ENCODE measurements around the gene MARCHF3. TPM values are rescaled to one million over a fixed set of nuclear protein-coding genes. Genes with fewer than 3 reads are reported as not detected.

Gene MARCHF3
- total and polyA plus RNA-seq, 12 donors: 4.8 to 76.2 (median 45.9) TPM

DNA sequence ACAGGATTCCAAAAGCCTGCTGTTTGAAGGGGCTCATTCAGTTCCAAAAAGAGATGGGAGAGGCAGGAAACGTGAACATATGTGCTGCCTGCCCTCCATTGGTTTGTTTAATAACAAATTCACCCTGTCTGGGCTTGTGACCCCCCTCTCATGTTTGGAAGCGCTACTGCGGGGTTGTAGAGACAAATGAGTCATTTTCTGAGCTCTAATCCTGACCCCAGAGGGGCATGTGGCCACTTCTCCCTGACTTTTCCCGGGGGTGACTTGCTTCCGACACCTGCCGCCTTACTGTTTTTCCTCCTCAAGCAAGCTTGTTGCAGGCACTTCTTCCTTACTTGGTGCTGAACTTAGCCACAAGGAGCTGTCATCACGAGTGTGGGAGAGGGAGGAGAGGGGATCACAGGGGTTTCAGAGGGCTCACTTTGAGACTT lies 177.5 kb downstream of the MARCHF3 start:
- Histone ChIP-seq H3K4me3 (no peak overlapping the region), H3K4me1 (peaks cover 0 to 60% (median 32%) of the 10 kb centered on the region in 9 donors), H3K27me3 (no peaks in the 10 kb centered on the region), H3K36me3 (no peaks in the 10 kb centered on the region), H3K9me3 (no peaks in the 10 kb centered on the region), H3K27ac (peak overlapping the region in 7 of 10 donors; percentile 49 to 81 (median 65))
- ATAC-seq (no peak), DNase-seq (no peak)
- WGBS, 2 donors: 59 to 66% methylated on average over 7 of the region's 7 CpGs
- intact Hi-C loops (cut with DNase I): loop anchor here in 4 of 10 donors (10.0 kb wide), 2 partner anchors 182 to 192 kb away; partner anchors contain the start of gene MARCHF3 (in 3 of the 4)
- TF ChIP-seq, protein P1, sequence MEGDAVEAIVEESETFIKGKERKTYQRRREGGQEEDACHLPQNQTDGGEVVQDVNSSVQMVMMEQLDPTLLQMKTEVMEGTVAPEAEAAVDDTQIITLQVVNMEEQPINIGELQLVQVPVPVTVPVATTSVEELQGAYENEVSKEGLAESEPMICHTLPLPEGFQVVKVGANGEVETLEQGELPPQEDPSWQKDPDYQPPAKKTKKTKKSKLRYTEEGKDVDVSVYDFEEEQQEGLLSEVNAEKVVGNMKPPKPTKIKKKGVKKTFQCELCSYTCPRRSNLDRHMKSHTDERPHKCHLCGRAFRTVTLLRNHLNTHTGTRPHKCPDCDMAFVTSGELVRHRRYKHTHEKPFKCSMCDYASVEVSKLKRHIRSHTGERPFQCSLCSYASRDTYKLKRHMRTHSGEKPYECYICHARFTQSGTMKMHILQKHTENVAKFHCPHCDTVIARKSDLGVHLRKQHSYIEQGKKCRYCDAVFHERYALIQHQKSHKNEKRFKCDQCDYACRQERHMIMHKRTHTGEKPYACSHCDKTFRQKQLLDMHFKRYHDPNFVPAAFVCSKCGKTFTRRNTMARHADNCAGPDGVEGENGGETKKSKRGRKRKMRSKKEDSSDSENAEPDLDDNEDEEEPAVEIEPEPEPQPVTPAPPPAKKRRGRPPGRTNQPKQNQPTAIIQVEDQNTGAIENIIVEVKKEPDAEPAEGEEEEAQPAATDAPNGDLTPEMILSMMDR (IDR thresholded peaks at IDR 0.05): no peak

DNA sequence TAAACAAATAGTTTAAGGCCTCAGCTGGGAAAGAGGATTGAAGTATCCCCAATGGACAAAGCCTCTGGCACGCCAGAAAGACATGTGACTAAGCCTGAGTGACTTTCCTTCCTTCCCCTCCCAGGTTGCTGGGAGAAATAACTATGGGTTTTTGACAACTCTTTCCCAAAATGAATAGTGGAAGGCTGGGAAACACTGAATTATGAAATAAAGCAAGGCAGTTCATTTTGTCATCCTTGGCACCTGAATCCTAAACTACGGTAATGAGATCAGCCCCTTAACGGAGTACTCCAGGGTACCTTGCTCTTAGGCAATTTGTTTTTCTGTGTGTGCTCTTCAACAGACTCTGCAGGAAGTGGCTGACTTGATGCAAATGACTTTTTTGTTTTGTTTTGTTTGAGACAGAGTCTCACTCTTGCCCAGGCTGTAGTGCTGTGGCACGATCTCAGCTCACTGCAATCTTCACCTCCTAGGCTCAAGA lies 178.2 kb downstream of the MARCHF3 start:
- ATAC-seq (peak; percentile 40 to 66 (median 56)), DNase-seq (no peak)
- WGBS, 2 donors: 38 to 53% methylated on average over 4 of the region's 4 CpGs
- H3K9me3 ChIP-seq: no peaks in the 10 kb centered on the region
- no peaks in the 10 kb centered on the region for H3K27me3 ChIP-seq
- H3K27ac ChIP-seq: peak overlapping the region in 9 of 10 donors; percentile 16 to 81 (median 64)
- H3K36me3 ChIP-seq: no peaks in the 10 kb centered on the region
- peaks cover 0 to 60% (median 36%) of the 10 kb centered on the region in 9 donors for H3K4me1 ChIP-seq
- intact Hi-C loops (cut with DNase I): loop anchor here in 4 of 10 donors (10.0 kb wide), 2 partner anchors 183 to 193 kb away; partner anchors contain the start of gene MARCHF3 (in 3 of the 4)
- TF ChIP-seq, protein P1 (IDR thresholded peaks at IDR 0.05): no peak
- H3K4me3 ChIP-seq: peak overlapping the region in 1 of 10 donors; percentile 24

- H3K36me3 ChIP-seq: no peaks in the 10 kb centered on the region
- ATAC-seq: peak; percentile 34 to 68 (median 45)
- H3K9me3 ChIP-seq: no peaks in the 10 kb centered on the region
- H3K4me3 ChIP-seq: peak overlapping the region in 1 of 10 donors; percentile 24
- DNase-seq: peak in 1 of 2 donors; percentile 34
- H3K27ac ChIP-seq: peak overlapping the region in 8 of 10 donors; percentile 35 to 81 (median 64)
- no peaks in the 10 kb centered on the region for H3K27me3 ChIP-seq
- WGBS, 2 donors: 46 to 50% methylated on average over 14 of the region's 14 CpGs
- intact Hi-C loops (cut with DNase I): loop anchor here in 4 of 10 donors (10.0 kb wide), 2 partner anchors 183 to 193 kb away; partner anchors contain the start of gene MARCHF3 (in 3 of the 4)
- TF ChIP-seq, protein P1 (IDR thresholded peaks at IDR 0.05): no peak
- H3K4me1 ChIP-seq: peaks cover 0 to 64% (median 41%) of the 10 kb centered on the region in 9 donors
Observed at GRCh38 chr5:126851501-126852011, 178.8 kb downstream of the MARCHF3 start.

- no peak overlapping the region for H3K4me3 ChIP-seq
- peaks cover 2 to 76% (median 52%) of the 10 kb centered on the region in 9 donors for H3K4me1 ChIP-seq
- H3K27me3 ChIP-seq: no peaks in the 10 kb centered on the region
- WGBS, 2 donors: 28 to 29% methylated on average over 3 of the region's 3 CpGs
- ATAC-seq (peak in 5 of 8 donors; percentile 27 to 76 (median 48)), DNase-seq (no peak)
- no peaks in the 10 kb centered on the region for H3K36me3 ChIP-seq
- peak overlapping the region in 4 of 10 donors; percentile 4 to 70 (median 64) for H3K27ac ChIP-seq
- TF ChIP-seq, protein P1 (IDR thresholded peaks at IDR 0.05): no peak
- H3K9me3 ChIP-seq: no peaks in the 10 kb centered on the region
- intact Hi-C loops (cut with DNase I): loop anchor here in 3 of 10 donors (2.0 to 5.0 kb wide), 3 partner anchors 182 to 188 kb away; partner anchors contain the start of gene MARCHF3 (in 2 of the 3)
Observed at GRCh38 chr5:126849101-126849678, 181.2 kb downstream of the MARCHF3 start.
